GM18520 (cell line): Measurements from ENCODE around the gene S100A3.
"Not testable (repeated sequence)": the region's sequence is repeated elsewhere in the genome, so short reads cannot be mapped to it uniquely, and the experiment has no call there.

Experiments
- ATAC-seq: cut with Tn5 transposase; IDR thresholded peaks from one replicate; pipeline ENCODE4 v1.9.1; 2021; ENCODE audit not compliant: unreplicated experiment

Gene S100A3, protein sequence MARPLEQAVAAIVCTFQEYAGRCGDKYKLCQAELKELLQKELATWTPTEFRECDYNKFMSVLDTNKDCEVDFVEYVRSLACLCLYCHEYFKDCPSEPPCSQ

GRCh38 chr1:153548722-153549688 is at the start of gene S100A3:
S100A3 (minus strand) TSS chr1:153549258; CDS start chr1:153548485, 773 bp downstream.
- no peak for ATAC-seq

DNA sequence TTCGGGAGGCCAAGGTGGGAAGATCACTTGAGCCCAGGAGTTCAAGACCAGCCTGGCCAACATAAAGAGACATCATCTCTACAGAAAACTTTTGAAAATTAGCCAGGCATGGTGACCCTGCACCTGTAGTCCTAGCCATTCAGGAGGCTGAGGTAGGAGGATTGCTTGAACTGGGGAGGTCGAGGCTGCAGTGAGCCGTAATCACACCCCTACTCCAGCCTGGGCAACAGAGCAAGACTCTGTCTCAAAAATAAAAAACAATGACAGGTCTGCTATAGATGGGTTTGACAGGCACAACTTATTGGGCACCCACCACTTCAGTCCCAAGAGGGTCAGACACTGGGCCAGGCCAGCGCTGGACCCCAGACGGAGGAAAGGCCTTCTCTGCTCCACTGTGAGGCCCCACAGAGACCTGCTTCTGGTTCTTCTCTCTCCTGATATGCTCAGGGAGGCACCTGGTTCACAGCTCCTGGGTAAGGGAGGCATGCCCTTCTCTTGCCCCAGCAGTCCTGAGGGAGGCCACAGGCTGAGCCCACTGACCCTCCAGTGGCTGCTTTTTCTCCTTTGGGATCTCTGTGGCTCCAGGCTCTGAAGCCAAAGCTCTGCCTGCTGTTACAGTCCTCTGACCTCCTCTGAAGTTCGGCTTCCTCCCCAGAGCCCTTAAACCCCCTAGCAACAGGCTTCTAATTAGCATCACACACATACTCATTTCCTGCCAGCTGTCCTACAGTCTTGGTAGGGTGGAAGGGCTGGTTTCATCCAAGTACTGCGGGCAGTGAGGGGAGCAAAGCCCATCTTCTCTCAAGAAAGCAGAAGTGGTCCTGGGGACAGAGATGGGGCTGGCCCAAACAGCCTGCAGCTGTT is 49.5 kb upstream of the S100A3 start:
- ATAC-seq: peak; percentile 85

GRCh38 chr1:153597206-153597605 is 48.1 kb upstream of the S100A3 start:
- no peak for ATAC-seq

DNA sequence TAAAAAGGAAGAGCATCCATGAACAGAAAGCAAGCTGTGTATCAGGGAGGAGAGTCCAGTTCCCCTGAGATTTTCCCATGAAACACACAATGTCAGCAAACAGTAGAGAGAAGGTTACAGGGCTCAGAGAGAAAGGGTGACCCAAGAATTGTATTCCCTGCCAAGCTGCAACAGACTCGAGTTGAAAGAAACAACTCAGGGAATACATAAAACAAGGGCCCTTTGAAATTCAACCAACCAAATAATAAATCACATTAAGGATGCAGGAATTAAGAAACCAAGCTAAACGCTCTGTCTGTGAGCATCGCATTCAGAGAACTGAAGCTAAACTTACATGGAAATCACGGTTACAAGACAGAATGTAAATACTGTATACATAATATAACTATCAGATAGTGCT is 43.7 kb upstream of the S100A3 start:
- ATAC-seq: no peak

DNA sequence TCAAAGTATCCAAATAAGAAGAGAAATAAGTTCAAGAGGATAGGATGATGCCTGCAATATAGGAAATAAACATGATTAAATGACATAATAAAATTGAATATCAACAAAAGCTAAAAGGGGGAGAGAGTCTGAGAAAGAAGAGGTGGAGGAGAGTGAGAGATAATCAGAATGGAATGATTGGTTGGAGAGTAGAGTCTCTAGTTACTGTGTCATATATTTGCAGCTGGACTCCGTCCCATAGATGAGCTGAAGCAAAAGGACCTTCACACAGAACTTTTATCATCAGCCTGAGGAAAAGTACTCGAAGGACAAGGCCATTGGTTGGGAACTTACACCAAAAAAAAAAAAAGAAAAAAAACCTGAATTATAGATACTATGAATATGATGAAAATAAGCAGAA is 39.4 kb upstream of the S100A3 start:
- no peak for ATAC-seq

- ATAC-seq: not testable (repeated sequence)
These were observed 39.0 kb upstream of the S100A3 start for GRCh38 chr1:153588033-153588432.

DNA sequence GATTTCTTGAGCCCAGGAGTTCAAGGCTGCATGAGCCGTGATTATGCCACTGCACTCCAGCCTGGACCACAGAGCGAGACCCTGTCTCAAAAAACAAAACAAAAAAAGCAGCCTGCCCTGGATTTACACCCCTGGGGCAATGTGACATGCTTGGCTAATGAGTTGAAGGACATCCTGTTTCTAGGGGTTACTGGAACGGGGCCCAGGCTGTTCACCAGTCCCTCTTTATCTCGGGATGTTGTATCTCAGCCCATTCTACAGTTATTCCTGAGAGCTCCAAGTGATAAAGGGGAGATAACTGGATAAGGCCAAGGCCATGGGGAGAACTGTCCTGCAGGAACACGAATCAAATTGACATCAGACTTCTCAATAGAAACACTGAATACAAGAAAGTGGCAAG is 38.3 kb upstream of the S100A3 start:
- no peak for ATAC-seq

GRCh38 chr1:153586347-153586746 is 37.3 kb upstream of the S100A3 start:
- no peak for ATAC-seq

DNA sequence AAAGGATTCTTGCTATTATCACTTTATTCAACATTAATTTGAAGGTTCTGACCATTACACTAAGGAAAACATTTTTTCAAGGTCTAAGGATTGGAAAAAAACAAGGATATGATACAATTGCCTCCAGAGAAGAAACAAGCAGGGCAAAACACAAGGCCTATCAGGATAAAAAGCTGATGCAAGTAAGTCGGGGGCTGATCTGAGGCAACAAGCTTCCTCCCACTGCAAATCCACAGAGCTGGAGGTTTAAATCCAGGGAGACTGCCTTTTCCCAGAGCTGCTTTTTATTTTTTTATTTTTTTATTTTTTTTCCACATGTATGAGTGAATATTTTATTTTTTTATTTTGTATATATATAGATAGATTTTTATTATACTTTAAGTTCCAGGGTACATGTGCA is 35.9 kb upstream of the S100A3 start:
- no peak for ATAC-seq

DNA sequence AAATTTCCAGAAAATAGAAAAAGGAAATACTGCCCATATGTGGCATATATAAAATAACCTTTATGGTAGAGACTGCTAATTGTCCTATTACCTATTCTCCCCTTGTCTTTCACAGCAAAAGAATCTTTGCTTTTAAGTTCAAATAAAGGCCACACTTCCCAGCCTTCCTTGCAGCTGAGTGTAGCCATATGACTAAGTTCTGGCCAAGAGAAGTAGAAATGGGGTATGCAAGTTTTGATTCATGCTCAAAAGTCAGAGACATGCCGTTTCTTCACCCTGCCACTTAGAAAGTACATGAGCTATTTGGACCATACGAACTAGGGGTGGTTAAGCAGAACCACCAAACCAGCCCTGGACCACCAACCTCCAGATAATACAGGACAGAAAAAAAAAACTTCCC is 34.9 kb upstream of the S100A3 start:
- no peak for ATAC-seq

DNA sequence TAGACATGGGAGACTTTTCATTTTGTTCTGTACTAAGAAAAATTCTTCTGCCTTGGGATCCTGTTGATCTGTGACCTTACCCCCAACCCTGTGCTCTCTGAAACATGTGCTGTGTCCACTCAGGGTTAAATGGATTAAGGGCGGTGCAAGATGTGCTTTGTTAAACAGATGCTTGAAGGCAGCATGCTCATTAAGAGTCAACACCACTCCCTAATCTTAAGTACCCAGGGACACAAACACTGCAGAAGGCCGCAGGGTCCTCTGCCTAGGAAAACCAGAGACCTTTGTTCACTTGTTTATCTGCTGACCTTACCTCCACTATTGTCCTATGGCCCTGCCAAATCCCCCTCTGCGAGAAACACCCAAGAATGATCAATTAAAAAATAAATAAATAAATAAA is 34.5 kb upstream of the S100A3 start:
- ATAC-seq: not testable (repeated sequence)

DNA sequence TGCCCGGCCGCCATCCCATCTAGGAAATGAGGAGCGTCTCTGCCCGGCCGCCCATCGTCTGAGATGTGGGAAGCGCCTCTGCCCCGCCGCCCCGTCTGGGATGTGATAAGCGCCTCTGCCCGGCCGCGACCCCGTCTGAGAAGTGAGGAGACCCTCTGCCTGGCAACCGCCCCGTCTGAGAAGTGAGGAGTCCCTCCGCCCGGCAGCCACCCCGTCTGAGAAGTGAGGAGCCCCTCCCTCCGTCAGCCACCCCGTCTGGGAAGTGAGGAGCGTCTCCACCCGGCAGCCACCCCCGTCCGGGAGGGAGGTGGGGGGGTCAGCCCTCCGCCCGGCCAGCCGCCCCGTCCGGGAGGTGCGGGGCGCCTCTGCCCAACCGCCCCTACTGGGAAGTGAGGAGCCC is 33.8 kb upstream of the S100A3 start:
- not testable (repeated sequence) for ATAC-seq

GRCh38 chr1:153578936-153579335 is 29.9 kb upstream of the S100A3 start:
- ATAC-seq: no peak

DNA sequence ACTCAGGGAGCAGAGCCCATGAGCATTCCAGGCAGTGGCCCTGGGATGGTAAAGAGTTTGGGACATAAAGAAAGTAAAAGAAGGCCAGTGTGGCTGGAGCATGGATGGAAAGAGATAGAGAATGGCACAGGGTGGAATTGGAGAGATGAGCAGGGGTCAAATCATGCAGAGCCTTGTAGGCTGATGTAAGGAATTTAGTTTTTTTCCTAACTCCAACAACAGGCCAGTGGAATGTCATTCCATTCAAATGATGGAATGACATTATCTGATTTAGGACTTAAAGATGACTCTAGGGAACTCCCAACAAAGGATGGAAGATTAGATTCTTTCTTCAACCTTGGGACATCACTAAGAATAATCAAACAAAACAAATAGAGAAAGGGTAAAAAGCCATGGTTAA is 29.4 kb upstream of the S100A3 start:
- ATAC-seq: no peak

DNA sequence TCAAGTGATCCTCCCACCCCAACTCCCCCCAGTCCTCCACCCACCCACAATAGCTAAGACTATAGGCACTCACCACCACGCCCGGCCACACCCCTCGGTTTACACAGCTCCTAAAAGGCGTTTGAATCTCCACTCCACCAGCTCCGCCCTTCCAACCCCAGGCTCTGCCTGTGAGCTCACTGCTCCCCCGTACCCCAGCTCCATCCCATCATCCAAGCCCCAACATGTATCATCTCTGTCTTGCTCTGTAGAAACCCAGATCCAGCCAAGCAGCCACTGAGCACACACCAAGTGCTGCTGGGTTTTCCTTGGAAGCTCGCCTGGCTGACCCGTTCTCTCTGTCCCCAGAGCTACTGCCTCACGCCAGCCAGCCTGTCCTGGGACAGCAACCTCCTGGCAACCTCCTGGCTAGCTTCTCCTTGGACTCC is 28.6 kb upstream of the S100A3 start:
- no peak for ATAC-seq

DNA sequence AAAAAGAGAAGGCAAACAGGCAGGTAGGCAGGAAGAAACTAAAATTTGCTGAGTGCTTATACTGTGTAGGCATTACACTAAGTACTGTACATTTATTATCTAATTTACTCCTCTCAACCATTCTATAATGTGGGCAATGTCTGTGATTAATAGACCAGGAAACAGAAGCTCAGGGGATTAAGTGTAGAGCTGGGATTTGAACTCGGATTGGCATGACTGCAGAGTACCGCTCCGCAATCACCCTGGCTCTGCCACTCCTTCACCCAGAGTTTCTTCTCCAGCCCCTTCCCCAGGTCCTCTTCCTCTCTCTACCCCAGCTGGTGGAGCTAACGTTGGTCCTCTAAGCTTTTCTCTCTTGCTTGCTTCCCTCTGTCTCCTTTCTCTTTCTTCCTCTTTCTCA is 28.1 kb upstream of the S100A3 start:
- no peak for ATAC-seq

DNA sequence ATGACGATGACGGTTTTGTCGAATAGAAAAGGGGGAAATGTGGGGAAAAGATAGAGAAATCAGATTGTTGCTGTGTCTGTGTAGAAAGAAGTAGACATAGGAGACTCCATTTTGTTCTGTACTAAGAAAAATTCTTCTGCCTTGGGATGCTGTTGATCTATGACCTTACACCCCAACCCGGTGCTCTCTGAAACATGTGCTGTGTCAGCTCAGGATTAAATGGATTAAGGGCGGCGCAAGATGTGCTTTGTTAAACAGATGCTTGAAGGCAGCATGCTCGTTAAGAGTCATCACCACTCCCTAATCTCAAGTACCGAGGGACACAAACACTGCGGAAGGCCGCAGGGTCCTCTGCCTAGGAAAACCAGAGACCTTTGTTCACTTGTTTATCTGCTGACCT is 26.4 kb upstream of the S100A3 start:
- ATAC-seq: not testable (repeated sequence)

DNA sequence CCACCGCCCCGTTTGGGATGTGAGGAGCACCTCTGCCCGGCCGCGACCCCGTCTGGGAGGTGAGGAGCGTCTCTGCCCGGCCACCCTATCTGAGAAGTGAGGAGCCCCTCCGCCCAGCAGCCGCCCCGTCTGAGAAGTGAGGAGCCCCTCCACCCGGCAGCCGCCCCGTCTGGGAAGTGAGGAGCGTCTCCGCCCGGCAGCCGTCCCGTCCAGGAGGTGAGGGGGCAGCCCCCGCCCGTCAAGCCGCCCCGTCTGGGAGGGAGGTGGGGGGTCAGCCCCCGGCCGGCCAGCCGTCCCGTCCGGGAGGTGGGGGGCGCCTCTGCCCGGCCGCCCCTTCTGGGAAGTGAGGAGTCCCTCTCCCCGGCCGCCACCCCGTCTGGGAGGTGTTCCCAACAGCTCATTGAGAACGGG is 26.0 kb upstream of the S100A3 start:
- not testable (repeated sequence) for ATAC-seq

- no peak for ATAC-seq
These were observed 24.3 kb upstream of the S100A3 start for GRCh38 chr1:153573351-153573750.

DNA sequence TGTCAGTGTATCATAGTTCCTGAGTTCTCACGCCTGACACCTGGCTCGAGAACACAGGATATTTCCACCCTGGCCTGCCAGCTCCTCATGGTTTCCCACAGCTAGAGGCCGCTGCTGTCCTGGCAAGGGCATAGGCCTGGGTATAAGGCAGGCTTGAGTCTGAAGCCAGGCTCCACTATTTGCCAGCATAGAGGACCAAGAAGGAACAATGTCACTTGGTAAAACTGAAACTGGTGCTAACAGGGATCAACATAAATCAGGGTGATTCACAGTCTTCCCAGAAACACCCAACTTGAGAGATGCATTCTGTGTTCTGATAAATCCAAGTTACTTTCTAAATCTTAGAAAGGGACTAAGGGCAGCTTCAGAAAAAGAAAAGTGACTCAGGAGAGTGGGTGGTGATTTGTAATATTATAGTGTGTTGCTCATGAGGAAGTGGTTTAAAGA is 23.5 kb upstream of the S100A3 start:
- ATAC-seq: no peak

DNA sequence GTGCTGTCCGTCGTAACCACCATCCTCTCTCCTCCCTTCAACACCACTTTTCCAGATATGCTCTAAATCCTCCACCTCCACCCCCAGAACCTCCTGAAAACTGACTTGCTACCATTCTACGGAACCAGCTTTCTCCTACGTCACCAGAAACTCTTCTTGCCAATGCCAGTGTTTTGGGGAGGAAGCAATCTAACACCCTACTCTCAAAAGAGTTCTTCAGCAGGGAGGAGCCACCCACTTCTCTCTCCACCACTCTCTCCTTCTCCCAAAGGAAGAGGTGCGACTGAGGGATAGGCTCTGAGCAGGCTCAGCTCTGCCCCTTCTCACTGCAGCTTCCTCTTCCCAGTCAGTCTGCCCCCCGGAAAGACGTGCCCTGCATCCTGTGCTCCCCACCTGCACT is 22.6 kb upstream of the S100A3 start:
- ATAC-seq: no peak
